G401.6 (cell line): ENCODE results near the gene ZYG11B.
"Not testable (repeated sequence)": the region's sequence is repeated elsewhere in the genome, so short reads cannot be mapped to it uniquely, and the experiment has no call there.

ENCODE experiments used
- FAIRE-seq: peaks from 2 replicates; lab custom pipeline; 2012; peaks lifted over from hg19 to GRCh38; lab: Jason Lieb, UNC

The ZYG11B gene

DNA sequence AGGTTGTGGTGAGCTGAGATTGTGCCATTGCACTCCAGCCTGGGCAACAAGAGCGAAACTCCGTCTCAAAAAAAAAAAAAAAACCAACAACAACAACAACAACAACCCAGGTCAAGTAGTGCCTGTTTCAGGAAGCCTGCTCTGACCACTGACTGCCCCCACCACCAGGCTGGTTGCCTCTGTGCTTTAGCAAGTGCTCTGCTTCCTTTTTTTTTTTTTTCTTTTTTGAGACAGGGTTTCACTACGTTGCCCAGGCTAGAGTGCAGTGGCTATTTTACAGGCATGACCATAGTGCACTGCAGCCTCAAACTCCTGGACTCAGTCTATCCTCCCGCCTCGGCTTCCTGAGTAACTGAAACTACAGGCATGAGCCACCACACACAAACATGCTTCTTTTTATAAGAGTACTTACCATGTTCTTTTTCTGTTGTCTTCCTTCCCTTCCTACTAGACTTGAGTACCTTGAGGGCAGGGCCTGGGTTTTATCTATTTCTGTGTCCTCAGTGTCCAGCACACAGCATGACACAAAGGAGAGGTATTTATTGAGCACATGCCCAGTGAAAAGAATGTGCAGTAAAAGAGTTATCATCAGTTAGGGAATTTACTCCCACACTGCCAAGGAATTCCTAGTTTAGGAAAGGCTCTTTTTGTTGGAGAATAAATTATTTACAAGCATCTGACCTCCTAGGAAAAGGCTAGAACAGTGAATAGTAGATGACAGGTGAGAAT lies 18.2 kb upstream of the ZYG11B start:
- no peak for FAIRE-seq

GRCh38 chr1:52709016-52709415 lies 17.2 kb upstream of the ZYG11B start:
- FAIRE-seq = no peak

DNA sequence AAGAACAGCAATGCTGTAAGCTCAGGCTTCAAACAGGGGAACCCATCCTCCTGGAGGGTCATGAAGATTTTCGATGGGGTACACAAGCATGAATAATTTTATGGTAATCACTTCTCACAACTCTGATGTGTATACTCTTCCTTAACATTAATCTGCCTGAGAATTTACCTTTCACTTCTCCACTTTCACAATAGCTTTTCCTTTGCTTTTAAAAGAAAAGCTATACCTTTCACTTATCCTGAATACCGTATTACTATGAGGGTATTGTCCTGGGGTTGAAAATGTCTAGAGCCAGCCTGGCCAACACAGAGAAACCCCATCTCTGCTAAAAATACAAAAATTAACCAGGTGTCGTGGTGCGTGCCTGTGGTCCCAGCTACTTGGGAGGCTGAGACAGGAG lies 12.7 kb upstream of the ZYG11B start:
- no peak for FAIRE-seq

- not testable (repeated sequence) for FAIRE-seq
Observed at GRCh38 chr1:52715296-52715695, 11.0 kb upstream of the ZYG11B start.

DNA sequence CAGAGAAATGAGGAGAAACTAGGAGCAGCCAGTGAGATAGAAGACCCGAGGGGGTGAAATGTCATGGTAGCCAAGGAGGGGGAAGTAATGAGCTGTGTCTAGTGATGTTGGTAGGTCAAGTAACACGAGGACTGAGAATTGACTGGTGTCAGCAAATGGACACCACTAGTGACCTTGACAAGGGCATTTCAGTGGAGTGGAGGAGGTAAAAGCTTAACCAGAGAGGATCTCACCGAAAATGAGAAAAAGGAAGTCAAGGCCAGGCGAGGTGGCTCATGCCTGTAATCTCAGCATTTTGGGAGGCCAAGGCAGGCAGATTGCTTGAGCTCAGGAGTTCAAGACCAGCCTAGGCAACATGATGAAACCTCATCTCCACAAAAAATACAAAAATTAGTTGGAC lies 3.0 kb upstream of the ZYG11B start:
- no peak for FAIRE-seq

GRCh38 chr1:52725903-52726264 lies 369 bp upstream of the ZYG11B start:
- FAIRE-seq = no peak

GRCh38 chr1:52727114-52727586 lies 897 bp downstream of the ZYG11B start:
- no peak for FAIRE-seq

GRCh38 chr1:52727956-52728656 lies 1.9 kb downstream of the ZYG11B start:
- FAIRE-seq = no peak

GRCh38 chr1:52733368-52733767 lies 7.1 kb downstream of the ZYG11B start:
- FAIRE-seq = no peak

DNA sequence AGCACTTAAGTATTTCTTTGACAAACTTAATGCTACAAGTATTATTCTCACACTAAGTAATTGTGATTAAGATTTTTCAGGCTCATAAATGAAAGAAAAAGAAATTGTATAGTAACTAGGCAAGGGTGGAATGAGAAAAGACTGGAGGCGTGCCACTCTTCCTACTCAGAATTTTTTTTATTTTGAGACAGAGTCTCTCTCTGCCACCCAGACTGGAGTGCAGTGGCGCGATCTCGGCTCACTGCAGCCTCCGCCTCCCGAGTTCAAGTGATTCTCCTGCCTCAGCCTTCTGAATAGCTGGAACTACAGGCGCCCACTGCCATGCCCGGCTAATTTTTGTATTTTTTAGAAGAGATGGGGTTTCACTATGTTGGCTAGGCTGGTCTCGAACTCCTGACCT lies 9.1 kb downstream of the ZYG11B start:
- not testable (repeated sequence) for FAIRE-seq

GRCh38 chr1:52738148-52738547 lies 11.9 kb downstream of the ZYG11B start:
- no peak for FAIRE-seq

DNA sequence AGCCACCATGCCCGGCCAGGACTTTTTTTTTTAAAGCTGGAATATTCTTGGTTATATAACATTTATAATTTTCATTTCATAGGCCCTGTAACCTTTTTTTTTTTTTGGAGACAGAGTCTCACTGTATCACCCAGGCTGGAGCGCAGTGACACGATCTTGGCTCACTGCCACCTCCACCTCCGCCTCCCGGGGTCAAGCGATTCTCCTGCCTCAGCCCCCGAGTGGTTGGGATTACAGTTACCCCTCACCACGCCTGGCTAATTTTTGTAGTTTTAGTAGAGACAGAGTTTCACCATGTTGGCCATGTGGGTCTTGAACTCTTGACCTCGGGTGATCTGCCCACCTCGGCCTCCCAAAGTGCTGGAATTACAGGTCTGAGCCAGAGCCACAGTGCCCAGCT lies 12.6 kb downstream of the ZYG11B start:
- FAIRE-seq = no peak

DNA sequence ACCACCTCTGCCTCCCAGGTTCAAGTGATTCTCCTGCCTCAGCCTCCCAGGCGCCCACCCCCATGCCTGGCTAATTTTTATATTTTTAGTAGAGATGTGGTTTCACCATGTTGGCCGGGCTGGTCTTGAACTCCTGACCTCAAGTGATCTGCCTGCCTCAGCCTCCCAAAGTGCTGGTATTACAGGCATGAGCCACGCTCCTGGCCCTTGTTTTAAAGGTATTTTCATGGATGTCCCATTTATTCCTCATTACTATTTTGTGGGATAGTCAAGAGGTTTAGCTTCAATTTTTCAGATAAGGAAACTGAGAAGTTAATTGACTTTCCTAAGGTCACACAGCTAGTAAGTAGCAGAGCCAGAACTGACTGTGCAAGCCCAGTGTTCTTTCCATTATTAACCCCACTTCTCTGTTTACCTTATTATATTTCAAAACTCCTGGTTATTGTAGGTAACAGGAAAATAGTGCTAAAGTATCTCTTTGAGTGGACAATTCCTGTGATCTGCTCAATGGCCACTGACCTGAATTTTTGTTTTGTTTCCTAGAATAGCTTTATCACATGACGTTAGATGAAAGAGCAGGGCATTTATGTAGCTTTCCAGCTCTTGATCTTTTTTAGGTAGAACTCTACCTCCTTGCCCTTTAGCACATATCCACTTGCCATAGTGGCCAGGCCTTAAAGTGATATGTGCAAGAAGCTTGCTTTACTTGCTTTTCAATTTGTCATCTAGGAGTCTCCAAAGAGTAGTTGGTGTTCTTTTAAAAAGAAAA lies 13.6 kb downstream of the ZYG11B start:
- FAIRE-seq = no peak

GRCh38 chr1:52741259-52741658 lies 15.0 kb downstream of the ZYG11B start:
- FAIRE-seq = no peak

DNA sequence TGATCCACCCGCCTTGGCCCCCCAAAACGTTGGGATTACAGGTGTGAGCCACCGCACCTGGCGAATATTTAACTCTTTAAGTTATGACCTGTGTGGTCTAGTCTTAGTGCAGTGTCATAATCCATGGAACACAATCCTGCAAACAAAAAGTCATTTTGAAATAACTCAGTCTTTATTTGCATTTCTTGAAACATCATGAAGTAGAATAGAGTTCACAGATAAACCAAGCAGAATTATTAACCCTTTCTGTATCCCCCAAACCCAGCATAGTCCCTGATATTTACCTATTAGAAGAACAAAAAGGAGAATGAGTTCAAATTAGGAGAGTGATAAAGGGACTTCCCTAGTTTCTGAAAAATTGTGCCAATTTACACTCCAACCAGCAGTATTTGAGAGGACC lies 19.9 kb downstream of the ZYG11B start:
- FAIRE-seq = no peak

DNA sequence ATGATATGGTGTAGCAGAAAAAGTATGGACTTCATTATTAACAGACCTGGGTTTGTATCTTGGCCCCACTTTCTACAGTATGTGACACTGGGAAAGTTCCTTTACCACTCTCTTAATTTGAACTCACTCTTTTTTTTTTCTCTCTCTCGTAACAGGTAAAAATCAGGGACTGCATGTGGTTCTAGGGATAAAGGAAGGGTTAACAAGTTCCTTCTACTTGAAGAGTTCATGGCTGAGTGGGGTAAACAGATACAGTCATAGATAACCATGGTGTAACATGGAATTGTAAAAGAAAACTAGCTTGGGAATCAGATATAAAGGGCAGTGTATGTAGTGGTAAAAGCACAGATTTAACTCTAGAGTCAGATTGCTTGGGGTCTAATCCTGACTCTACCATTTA lies 21.2 kb downstream of the ZYG11B start:
- FAIRE-seq = no peak

- no peak for FAIRE-seq
Observed at GRCh38 chr1:52748119-52748518, 21.9 kb downstream of the ZYG11B start.

DNA sequence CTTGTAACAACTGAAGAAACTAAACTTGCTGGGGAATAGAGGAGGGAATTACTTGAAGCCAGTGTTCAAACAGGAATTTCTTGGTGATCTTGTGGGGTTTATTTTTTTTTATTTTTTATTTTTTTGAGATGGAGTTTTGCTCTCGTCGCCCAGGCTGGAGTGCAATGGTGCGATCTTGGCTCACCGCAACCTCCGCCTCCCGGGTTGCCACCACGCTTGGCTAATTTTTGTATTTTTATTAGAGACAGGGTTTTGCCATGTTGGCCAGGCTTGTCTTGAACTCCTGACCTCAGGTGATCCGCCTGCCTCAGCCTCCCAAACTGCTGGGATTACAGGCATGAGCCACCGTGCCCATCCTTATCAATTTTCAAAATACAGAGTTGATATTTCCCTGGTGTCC lies 23.2 kb downstream of the ZYG11B start:
- not testable (repeated sequence) for FAIRE-seq

DNA sequence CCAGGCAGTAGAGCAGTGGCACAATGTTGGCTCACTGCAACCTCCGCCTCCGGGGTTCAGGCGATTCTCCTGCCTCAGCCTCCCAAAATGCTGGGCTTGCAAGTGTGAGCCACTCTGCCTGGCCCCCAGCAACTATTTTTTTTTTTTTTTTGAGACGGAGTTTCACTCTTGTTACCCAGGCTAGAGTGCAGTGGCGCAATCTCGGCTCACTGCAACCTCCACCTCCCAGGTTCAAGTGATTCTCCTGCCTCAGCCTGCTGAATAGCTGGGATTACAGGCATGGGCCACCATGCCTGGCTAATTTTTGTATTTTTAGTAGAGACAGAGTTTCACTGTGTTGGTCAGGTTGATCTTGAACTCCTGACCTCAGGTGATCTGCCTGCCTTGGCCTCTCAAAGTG lies 23.9 kb downstream of the ZYG11B start:
- FAIRE-seq = not testable (repeated sequence)

DNA sequence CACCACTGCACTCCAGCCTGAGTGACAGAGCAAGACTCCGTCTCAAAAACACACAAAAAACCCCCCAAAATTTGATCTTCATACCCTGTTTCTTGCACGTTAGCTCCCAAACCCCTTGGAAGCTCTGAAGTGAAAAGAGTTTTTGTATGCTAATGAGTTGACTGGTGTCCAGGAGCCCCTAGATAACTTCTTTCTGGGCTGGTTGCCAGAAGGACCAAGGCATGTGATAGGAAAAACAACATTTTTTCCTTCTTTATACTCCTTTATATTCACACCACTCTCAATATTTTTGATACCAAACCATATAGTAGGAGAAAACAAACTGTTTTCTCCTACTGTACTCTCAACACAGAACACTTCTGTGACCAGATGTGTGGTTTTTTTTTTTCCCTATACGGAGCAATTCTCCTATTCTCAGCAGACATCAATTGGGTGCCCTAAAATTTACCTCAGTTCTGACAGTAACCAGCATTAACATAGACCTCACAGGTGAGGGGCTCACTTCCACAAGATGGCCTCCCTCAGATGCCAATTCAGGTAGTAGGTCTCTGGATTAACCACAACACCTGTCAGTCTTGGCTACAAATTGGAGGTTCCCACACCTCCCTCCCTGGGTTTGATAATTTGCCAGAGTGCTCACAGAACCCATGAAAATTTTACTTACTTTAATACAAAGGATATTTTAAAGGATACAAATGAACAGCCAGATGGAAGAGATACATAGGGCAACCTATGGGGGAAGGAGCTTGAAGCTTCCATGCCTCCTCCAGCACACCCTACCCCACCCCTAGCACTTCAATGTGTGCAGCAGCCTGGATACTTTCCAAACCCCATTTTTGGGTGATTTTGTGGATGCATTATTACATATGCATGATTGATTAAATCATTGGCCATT lies 25.6 kb downstream of the ZYG11B start:
- no peak for FAIRE-seq

GRCh38 chr1:52752484-52752826 lies 26.2 kb downstream of the ZYG11B start:
- no peak for FAIRE-seq

DNA sequence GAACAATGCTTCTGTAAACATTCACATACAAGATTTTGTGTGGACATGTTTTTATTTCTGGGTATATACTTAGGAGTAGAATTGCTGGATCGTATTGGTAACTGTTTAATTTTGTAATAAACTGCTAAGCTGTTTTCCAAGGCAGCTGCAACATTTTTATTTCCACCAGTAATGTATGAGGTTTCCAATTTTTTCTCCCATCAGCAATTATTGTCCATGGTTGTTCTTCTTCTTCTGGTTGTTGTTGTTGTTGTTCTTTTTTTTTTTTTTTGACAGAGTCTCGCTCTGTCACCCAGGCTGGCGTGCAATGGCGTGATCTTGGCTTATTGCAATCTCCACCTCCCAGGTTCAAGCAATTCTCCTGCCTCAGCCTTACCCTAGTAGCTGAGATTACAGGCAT lies 26.9 kb downstream of the ZYG11B start:
- no peak for FAIRE-seq
